GM23248 (cell line): ENCODE results near the gene PAK4. TPM values are rescaled to one million over a fixed set of nuclear protein-coding genes. Genes with fewer than 3 reads are reported as not detected.

ENCODE experiments used
- DNase-seq: peaks from one replicate; pipeline ENCODE4 v3.0.0-alpha.2; 2015
- H2AFZ ChIP-seq: fragments of 200-600 bp; sonication (generic); 2 replicates; pipeline ENCODE4 v1.6.1; 2016; ENCODE audit warnings: antibody characterized with exemption
- H3F3A ChIP-seq: fragments of 200-600 bp; sonication (generic); 2 replicates; pipeline ENCODE4 v1.6.1; 2016; ENCODE audit warnings: mild to moderate bottlenecking, antibody characterized with exemption, mixed run types; ENCODE audit not compliant: insufficient read depth
- H3K27ac ChIP-seq: fragments of 200-600 bp; sonication (generic); 2 replicates; pipeline ENCODE4 v1.5.1; 2016; ENCODE audit warnings: mild to moderate bottlenecking
- H3K27me3 ChIP-seq: fragments of 200-600 bp; sonication (generic); replicated peaks from 2 replicates; pipeline ENCODE4 v1.6.1; 2016; ENCODE audit warnings: mild to moderate bottlenecking; ENCODE audit not compliant: insufficient read depth
- H3K36me3 ChIP-seq: fragments of 200-600 bp; sonication (generic); 2 replicates; pipeline ENCODE4 v1.6.1; 2016; ENCODE audit warnings: low read depth, mild to moderate bottlenecking
- H3K4me1 ChIP-seq: fragments of 200-600 bp; sonication (generic); 2 replicates; pipeline ENCODE4 v1.6.1; 2016; ENCODE audit warnings: mild to moderate bottlenecking; ENCODE audit not compliant: insufficient read depth
- H3K4me2 ChIP-seq: fragments of 200-600 bp; sonication (generic); one replicate; pipeline ENCODE4 v1.6.1; 2016; ENCODE audit warnings: mild to moderate bottlenecking; ENCODE audit not compliant: unreplicated experiment
- H3K4me3 ChIP-seq: fragments of 200-600 bp; sonication (generic); 2 replicates; pipeline ENCODE4 v1.5.1; 2016; ENCODE audit warnings: mild to moderate bottlenecking
- H3K79me2 ChIP-seq: fragments of 200-600 bp; sonication (generic); 2 replicates; pipeline ENCODE4 v1.6.1; 2016; ENCODE audit warnings: mild to moderate bottlenecking; ENCODE audit not compliant: insufficient read depth
- H3K9ac ChIP-seq: fragments of 200-600 bp; sonication (generic); 2 replicates; pipeline ENCODE4 v1.6.1; 2016; ENCODE audit warnings: mild to moderate bottlenecking
- H3K9me2 ChIP-seq: fragments of 200-600 bp; sonication (generic); 2 replicates; pipeline ENCODE4 v1.6.1; 2016; ENCODE audit warnings: mixed run types, mild to moderate bottlenecking, moderate library complexity; ENCODE audit not compliant: insufficient read depth
- H3K9me3 ChIP-seq: fragments of 200-600 bp; sonication (generic); one replicate; pipeline ENCODE4 v1.6.1; 2017; ENCODE audit warnings: low read depth
- H4K20me1 ChIP-seq: fragments of 200-600 bp; sonication (generic); 2 replicates; pipeline ENCODE4 v1.6.0; 2016; ENCODE audit not compliant: insufficient read depth
- EZH2 ChIP-seq: fragments of 200-600 bp; sonication (generic); IDR thresholded peaks from 2 replicates; pipeline ENCODE4 v1.6.1; 2018; ENCODE audit warnings: antibody characterized with exemption, mild to moderate bottlenecking; ENCODE audit not compliant: insufficient read depth, poor library complexity, severe bottlenecking
- EZH2phosphoT487 ChIP-seq: fragments of 200-600 bp; sonication (generic); IDR thresholded peaks from 2 replicates; pipeline ENCODE4 v1.6.1; 2018; ENCODE audit warnings: antibody characterized with exemption, moderate library complexity, mild to moderate bottlenecking, low read depth; ENCODE audit not compliant: insufficient read depth
- WGBS, 2 experiments: methylation state at CpG; one replicate each; pipeline ENCODE4 v1.1.6; 2015 to 2017; ENCODE audit warnings: low lambda C conversion rate in 2 of 2, low coverage in 1 of 2; ENCODE audit errors: missing lambda C conversion rate in 2 of 2; 5-methylcytosine and 5-hydroxymethylcytosine counted together
- in situ Hi-C: fragments of 300-500 bp; cut with MboI; formaldehyde crosslinking; loops from 2 replicates; pipeline ENCODE4 v1.15.0; 2020
- polyA plus RNA-seq: library from polyadenylated mRNA; unstranded; fragments of >200 nt; fragmentation: Nextera tagmentation; extraction: Ambion mirVana; gene quantifications from 2 replicates; pipeline ENCODE4 v1.2.1, GENCODE V29; 2016
- total RNA-seq: library from RNA; depleted of rRNA; stranded (reverse); fragments of >200 nt; shearing (Covaris generic); gene quantifications from 2 replicates; pipeline ENCODE4 v1.2.3, GENCODE V29; 2014

The PAK4 gene
- total and polyA plus RNA-seq, 2 experiments from 2014 or later, result 10.9 to 20.1 TPM

GRCh38 chr19:39175564-39175963 is 50.0 kb downstream of the PAK4 start:
- Histone ChIP-seq H3K4me1 (no peaks in the 10 kb centered on the region), H3K9me3 (no peaks in the 10 kb centered on the region), H3K27me3 (no peaks in the 10 kb centered on the region), H4K20me1 (no peaks in the 10 kb centered on the region), H2AFZ (no peak overlapping the region), H3K36me3 (no peaks in the 10 kb centered on the region; the same call in 1 of the 2 replicates), H3K79me2 (no peaks in the 10 kb centered on the region), H3K4me3 (no peak overlapping the region), H3K27ac (no peak overlapping the region), H3F3A (no peaks in the 10 kb centered on the region), H3K9ac (no peak overlapping the region), H3K9me2 (no peaks in the 10 kb centered on the region), H3K4me2 (no peak overlapping the region)
- no peak for DNase-seq
- 90 to 95% methylated on average over 7 of the region's 7 CpGs for WGBS, 2 experiments
- in situ Hi-C loops, result no loop called here
- no peak for TF ChIP-seq EZH2

- H3F3A ChIP-seq, result no peaks in the 10 kb centered on the region
- no peak overlapping the region for H3K4me3 ChIP-seq
- no peaks in the 10 kb centered on the region for H3K9me3 ChIP-seq
- H3K79me2 ChIP-seq, result no peaks in the 10 kb centered on the region
- 98% methylated on average over 7 to 9 of the region's 10 CpGs for WGBS, 2 experiments
- TF ChIP-seq EZH2phosphoT487 (no peak), EZH2 (no peak)
- no peak overlapping the region for H3K4me2 ChIP-seq
- H3K9ac ChIP-seq, result no peak overlapping the region
- H3K9me2 ChIP-seq, result no peaks in the 10 kb centered on the region
- no peak for DNase-seq
- no peaks in the 10 kb centered on the region for H3K4me1 ChIP-seq
- H4K20me1 ChIP-seq, result no peaks in the 10 kb centered on the region
- no peaks in the 10 kb centered on the region for H3K27me3 ChIP-seq
- no peak overlapping the region for H2AFZ ChIP-seq
- in situ Hi-C loops, result no loop called here
- H3K27ac ChIP-seq, result no peak overlapping the region
- no peaks in the 10 kb centered on the region; the same call in 1 of the 2 replicates for H3K36me3 ChIP-seq
Observed at GRCh38 chr19:39177110-39177699, 51.6 kb downstream of the PAK4 start.

GRCh38 chr19:39177736-39178135 is 52.1 kb downstream of the PAK4 start:
- no peak for DNase-seq
- H3K4me3 ChIP-seq, result no peak overlapping the region
- no peaks in the 10 kb centered on the region for H3K9me3 ChIP-seq
- H3K4me2 ChIP-seq, result no peak overlapping the region
- TF ChIP-seq EZH2 (no peak), EZH2phosphoT487 (no peak)
- no peaks in the 10 kb centered on the region for H3K9me2 ChIP-seq
- no peaks in the 10 kb centered on the region; the same call in 1 of the 2 replicates for H3K36me3 ChIP-seq
- in situ Hi-C loops, result no loop called here
- H3K9ac ChIP-seq, result no peak overlapping the region
- no peaks in the 10 kb centered on the region for H3F3A ChIP-seq
- WGBS, 2 experiments, result 87 to 90% methylated on average over 11 of the region's 11 CpGs
- H4K20me1 ChIP-seq, result no peaks in the 10 kb centered on the region
- no peak overlapping the region for H2AFZ ChIP-seq
- H3K4me1 ChIP-seq, result no peaks in the 10 kb centered on the region
- H3K27me3 ChIP-seq, result no peaks in the 10 kb centered on the region
- no peaks in the 10 kb centered on the region for H3K79me2 ChIP-seq
- H3K27ac ChIP-seq, result no peak overlapping the region

- H3K9ac ChIP-seq, result no peak overlapping the region
- no peaks in the 10 kb centered on the region for H3K9me3 ChIP-seq
- H4K20me1 ChIP-seq, result no peaks in the 10 kb centered on the region
- no peak overlapping the region for H3K4me3 ChIP-seq
- H3K27me3 ChIP-seq, result no peaks in the 10 kb centered on the region
- no peaks in the 10 kb centered on the region for H3K9me2 ChIP-seq
- no peak overlapping the region for H3K4me2 ChIP-seq
- in situ Hi-C loops, result no loop called here
- H3K36me3 ChIP-seq, result no peaks in the 10 kb centered on the region; the same call in 1 of the 2 replicates
- H3K79me2 ChIP-seq, result no peaks in the 10 kb centered on the region
- 94 to 95% methylated on average over 28 to 30 of the region's 30 CpGs for WGBS, 2 experiments
- no peak overlapping the region for H3K27ac ChIP-seq
- DNase-seq, result no peak
- H2AFZ ChIP-seq, result no peak overlapping the region
- no peaks in the 10 kb centered on the region for H3K4me1 ChIP-seq
- TF ChIP-seq EZH2 (no peak), EZH2phosphoT487 (no peak)
- no peaks in the 10 kb centered on the region for H3F3A ChIP-seq
Observed at GRCh38 chr19:39178296-39179006, 52.9 kb downstream of the PAK4 start.
